HG03066 (cell line): ENCODE data around the gene LRP4.

Source experiments
- ATAC-seq: cut with Tn5 transposase; IDR thresholded peaks from one replicate; pipeline ENCODE4 v1.9.1; 2021; ENCODE audit warnings: low read depth; ENCODE audit not compliant: unreplicated experiment

Gene LRP4

GRCh38 chr11:46894961-46895360 lies 23.4 kb downstream of the LRP4 start:
- no peak for ATAC-seq

GRCh38 chr11:46894506-46894905 lies 23.8 kb downstream of the LRP4 start:
- no peak for ATAC-seq

GRCh38 chr11:46892838-46893237 lies 25.5 kb downstream of the LRP4 start:
- ATAC-seq = no peak

GRCh38 chr11:46892109-46892508 lies 26.2 kb downstream of the LRP4 start:
- ATAC-seq = no peak

GRCh38 chr11:46890665-46891064 lies 27.7 kb downstream of the LRP4 start:
- ATAC-seq = no peak

- no peak for ATAC-seq
These were observed 28.5 kb downstream of the LRP4 start for GRCh38 chr11:46889689-46890475.

GRCh38 chr11:46889251-46889650 lies 29.1 kb downstream of the LRP4 start:
- no peak for ATAC-seq

GRCh38 chr11:46888636-46889035 lies 29.7 kb downstream of the LRP4 start:
- ATAC-seq = no peak

- no peak for ATAC-seq
These were observed 32.1 kb downstream of the LRP4 start for GRCh38 chr11:46886211-46886610.

- no peak for ATAC-seq
These were observed 39.2 kb downstream of the LRP4 start for GRCh38 chr11:46879056-46879585.

GRCh38 chr11:46877580-46877979 lies 40.8 kb downstream of the LRP4 start:
- ATAC-seq = no peak

- no peak for ATAC-seq
These were observed 41.9 kb downstream of the LRP4 start for GRCh38 chr11:46876471-46876870.

GRCh38 chr11:46874586-46874985 lies 43.8 kb downstream of the LRP4 start:
- ATAC-seq = no peak

GRCh38 chr11:46868912-46869311 lies 49.4 kb downstream of the LRP4 start:
- no peak for ATAC-seq

- ATAC-seq = no peak
These were observed 53.0 kb downstream of the LRP4 start for GRCh38 chr11:46865340-46865739.

- no peak for ATAC-seq
These were observed 58.1 kb downstream of the LRP4 start for GRCh38 chr11:46860218-46860617.

GRCh38 chr11:46858920-46859546 lies 59.3 kb downstream of the LRP4 start:
- ATAC-seq = no peak

- no peak for ATAC-seq
These were observed 60.7 kb downstream of the LRP4 start for GRCh38 chr11:46857666-46858065.

GRCh38 chr11:46856605-46857343 lies 61.6 kb downstream of the LRP4 start:
- no peak for ATAC-seq

- ATAC-seq = no peak
These were observed 62.5 kb downstream of the LRP4 start for GRCh38 chr11:46855863-46856262.

GRCh38 chr11:46855167-46855566 lies 63.2 kb downstream of the LRP4 start:
- no peak for ATAC-seq
